IPS-18a (cell line): ENCODE measurements around the gene CCNY.

Experiments used
- H3K27ac ChIP-seq: one replicate; pipeline ENCODE4 v1.5.1; 2013; ENCODE audit warnings: low read length
- H3K27me3 ChIP-seq: one replicate; pipeline ENCODE4 v1.6.1; 2013; ENCODE audit warnings: mild to moderate bottlenecking, low read length; ENCODE audit not compliant: control insufficient read depth, insufficient read depth
- H3K36me3 ChIP-seq: one replicate; pipeline ENCODE4 v1.6.1; 2013; ENCODE audit warnings: low read depth, low read length; ENCODE audit not compliant: control insufficient read depth
- H3K4me1 ChIP-seq: one replicate; pipeline ENCODE4 v1.6.1; 2013; ENCODE audit warnings: low read depth, low read length; ENCODE audit not compliant: control insufficient read depth
- H3K4me3 ChIP-seq: one replicate; pipeline ENCODE4 v1.5.1; 2013; ENCODE audit warnings: low read length
- H3K9ac ChIP-seq: one replicate; pipeline ENCODE4 v1.6.1; 2013; ENCODE audit warnings: mild to moderate bottlenecking, low read length, moderate library complexity
- H3K9me3 ChIP-seq: one replicate; pipeline ENCODE4 v1.6.1; 2013; ENCODE audit warnings: low read depth, low read length; ENCODE audit not compliant: control insufficient read depth

CCNY gene

GRCh38 chr10:35377050-35377728 lies 40.9 kb downstream of the CCNY start:
- H3K4me3 ChIP-seq: no peak overlapping the region
- peaks cover 16% of the 10 kb centered on the region for H3K4me1 ChIP-seq
- H3K36me3 ChIP-seq: no peaks in the 10 kb centered on the region
- no peak overlapping the region for H3K27ac ChIP-seq
- H3K9ac ChIP-seq: no peak overlapping the region
- no peaks in the 10 kb centered on the region for H3K27me3 ChIP-seq
- no peaks in the 10 kb centered on the region for H3K9me3 ChIP-seq

GRCh38 chr10:35378541-35379210 lies 42.4 kb downstream of the CCNY start:
- Histone ChIP-seq H3K4me1 (peaks cover 16% of the 10 kb centered on the region), H3K27me3 (no peaks in the 10 kb centered on the region), H3K36me3 (no peaks in the 10 kb centered on the region), H3K9ac (no peak overlapping the region), H3K9me3 (no peaks in the 10 kb centered on the region), H3K27ac (no peak overlapping the region), H3K4me3 (no peak overlapping the region)

GRCh38 chr10:35379226-35380137 lies 43.2 kb downstream of the CCNY start:
- Histone ChIP-seq H3K9me3 (no peaks in the 10 kb centered on the region), H3K36me3 (no peaks in the 10 kb centered on the region), H3K9ac (no peak overlapping the region), H3K27me3 (no peaks in the 10 kb centered on the region), H3K27ac (no peak overlapping the region), H3K4me1 (peaks cover 16% of the 10 kb centered on the region), H3K4me3 (no peak overlapping the region)

- H3K27ac ChIP-seq: no peak overlapping the region
- H3K9ac ChIP-seq: no peak overlapping the region
- no peaks in the 10 kb centered on the region for H3K36me3 ChIP-seq
- no peaks in the 10 kb centered on the region for H3K27me3 ChIP-seq
- no peak overlapping the region for H3K4me3 ChIP-seq
- H3K4me1 ChIP-seq: peaks cover 25% of the 10 kb centered on the region
- no peaks in the 10 kb centered on the region for H3K9me3 ChIP-seq
Measured at GRCh38 chr10:35382096-35382495, 45.8 kb downstream of the CCNY start.

GRCh38 chr10:35384265-35384868 lies 48.1 kb downstream of the CCNY start:
- Histone ChIP-seq H3K4me3 (no peak overlapping the region), H3K9me3 (no peaks in the 10 kb centered on the region), H3K4me1 (peaks cover 13% of the 10 kb centered on the region), H3K27me3 (no peaks in the 10 kb centered on the region), H3K9ac (no peak overlapping the region), H3K36me3 (no peaks in the 10 kb centered on the region), H3K27ac (no peak overlapping the region)

GRCh38 chr10:35386594-35387174 lies 50.4 kb downstream of the CCNY start:
- Histone ChIP-seq H3K4me1 (peaks cover 9% of the 10 kb centered on the region), H3K36me3 (no peaks in the 10 kb centered on the region), H3K4me3 (no peak overlapping the region), H3K27ac (no peak overlapping the region), H3K27me3 (no peaks in the 10 kb centered on the region), H3K9me3 (peaks cover 8% of the 10 kb centered on the region), H3K9ac (no peak overlapping the region)

- Histone ChIP-seq H3K4me3 (no peak overlapping the region), H3K9ac (no peak overlapping the region), H3K36me3 (no peaks in the 10 kb centered on the region), H3K27me3 (no peaks in the 10 kb centered on the region), H3K4me1 (peaks cover 13% of the 10 kb centered on the region), H3K9me3 (peaks cover 8% of the 10 kb centered on the region), H3K27ac (no peak overlapping the region)
Measured at GRCh38 chr10:35387768-35388167, 51.5 kb downstream of the CCNY start.

GRCh38 chr10:35388197-35388596 lies 51.9 kb downstream of the CCNY start:
- H3K36me3 ChIP-seq: no peaks in the 10 kb centered on the region
- no peaks in the 10 kb centered on the region for H3K27me3 ChIP-seq
- H3K9ac ChIP-seq: no peak overlapping the region
- peaks cover 17% of the 10 kb centered on the region for H3K4me1 ChIP-seq
- no peak overlapping the region for H3K4me3 ChIP-seq
- H3K27ac ChIP-seq: no peak overlapping the region
- H3K9me3 ChIP-seq: peaks cover 8% of the 10 kb centered on the region

- no peaks in the 10 kb centered on the region for H3K27me3 ChIP-seq
- peaks cover 21% of the 10 kb centered on the region for H3K4me1 ChIP-seq
- no peak overlapping the region for H3K9ac ChIP-seq
- H3K4me3 ChIP-seq: no peak overlapping the region
- peaks cover 8% of the 10 kb centered on the region for H3K9me3 ChIP-seq
- H3K36me3 ChIP-seq: no peaks in the 10 kb centered on the region
- no peak overlapping the region for H3K27ac ChIP-seq
Measured at GRCh38 chr10:35388682-35389081, 52.4 kb downstream of the CCNY start.

- H3K36me3 ChIP-seq: no peaks in the 10 kb centered on the region
- H3K9ac ChIP-seq: no peak overlapping the region
- no peak overlapping the region for H3K27ac ChIP-seq
- H3K9me3 ChIP-seq: peaks cover 8% of the 10 kb centered on the region
- H3K4me1 ChIP-seq: peaks cover 37% of the 10 kb centered on the region
- H3K27me3 ChIP-seq: no peaks in the 10 kb centered on the region
- no peak overlapping the region for H3K4me3 ChIP-seq
Measured at GRCh38 chr10:35390161-35390840, 54.0 kb downstream of the CCNY start.

- Histone ChIP-seq H3K9me3 (peaks cover 8% of the 10 kb centered on the region), H3K4me3 (no peak overlapping the region), H3K27ac (no peak overlapping the region), H3K27me3 (no peaks in the 10 kb centered on the region), H3K36me3 (no peaks in the 10 kb centered on the region), H3K4me1 (peaks cover 42% of the 10 kb centered on the region), H3K9ac (no peak overlapping the region)
Measured at GRCh38 chr10:35390843-35391152, 54.5 kb downstream of the CCNY start.
